ENCODE data around the gene ABCC4. TPM values are rescaled to one million over a fixed set of nuclear protein-coding genes. Genes with fewer than 3 reads are reported as not detected.

ABCC4 gene
- total and polyA plus RNA-seq, 9 of the 15 experiments (the other 6 are each of a cell fraction or from before 2014, with no cell fraction given): 9.4 to 46.1 (median 25.4) TPM

DNA sequence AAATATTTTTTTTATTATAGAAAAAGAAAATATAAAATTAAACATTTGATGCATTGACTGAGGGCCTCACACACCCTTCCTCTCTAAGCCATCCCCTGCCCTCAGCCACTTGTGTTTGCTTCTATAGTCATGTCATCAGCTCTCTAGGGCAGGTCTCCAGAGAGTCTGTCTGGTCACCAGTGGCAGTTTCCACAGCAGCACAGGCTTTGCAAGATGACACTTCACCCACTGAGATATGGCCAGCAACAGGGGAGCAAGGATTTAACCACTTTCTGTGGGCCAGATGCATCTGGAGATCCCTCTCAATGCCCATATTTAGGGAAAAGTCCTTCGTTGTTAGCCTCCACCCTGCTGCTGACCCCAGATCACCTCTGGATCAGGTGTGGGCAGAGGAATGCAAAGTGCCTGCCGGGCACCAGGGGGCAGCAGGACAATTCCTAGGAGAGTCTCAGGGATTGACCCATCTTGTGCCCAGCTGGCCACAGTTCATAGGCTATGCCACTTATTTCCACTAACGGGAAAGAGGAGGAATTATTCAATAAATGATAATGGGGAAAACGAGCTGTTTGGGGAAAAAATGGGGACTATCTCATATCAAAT is 4.8 kb downstream of the ABCC4 start (continued):
- no peak for TF ChIP-seq ETV5 (CRISPR knock-in tag; IDR thresholded peaks at IDR 0.05; ENCODE audit: low read depth)
- TF ChIP-seq, protein P1, sequence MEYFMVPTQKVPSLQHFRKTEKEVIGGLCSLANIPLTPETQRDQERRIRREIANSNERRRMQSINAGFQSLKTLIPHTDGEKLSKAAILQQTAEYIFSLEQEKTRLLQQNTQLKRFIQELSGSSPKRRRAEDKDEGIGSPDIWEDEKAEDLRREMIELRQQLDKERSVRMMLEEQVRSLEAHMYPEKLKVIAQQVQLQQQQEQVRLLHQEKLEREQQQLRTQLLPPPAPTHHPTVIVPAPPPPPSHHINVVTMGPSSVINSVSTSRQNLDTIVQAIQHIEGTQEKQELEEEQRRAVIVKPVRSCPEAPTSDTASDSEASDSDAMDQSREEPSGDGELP (CRISPR knock-in tag; IDR thresholded peaks at IDR 0.05; ENCODE audit: borderline replicate concordance): peak; percentile 34; the same call in 1 of the 2 replicates
- TF ChIP-seq SRF (CRISPR knock-in tag; IDR thresholded peaks at IDR 0.05): peak in 1 of 2 experiments; percentile 45; a peak in 1 of 4 replicates
- no peak for TF ChIP-seq THRAP3 (IDR thresholded peaks at IDR 0.05; ENCODE audit: borderline replicate concordance)
- TF ChIP-seq EWSR1 (IDR thresholded peaks at IDR 0.05; ENCODE audit: borderline replicate concordance, low read depth, partially characterized antibody): no peak
- TF ChIP-seq PHF20 (IDR thresholded peaks at IDR 0.05; ENCODE audit: partially characterized antibody): no peak
- TF ChIP-seq NR4A1 (CRISPR knock-in tag; IDR thresholded peaks at IDR 0.05): no peak
- 0 out of 2 replicates have a peak, but pooled peaks have one; percentile 25 for TF ChIP-seq NR4A1 (tag; IDR thresholded peaks at IDR 0.05)

DNA sequence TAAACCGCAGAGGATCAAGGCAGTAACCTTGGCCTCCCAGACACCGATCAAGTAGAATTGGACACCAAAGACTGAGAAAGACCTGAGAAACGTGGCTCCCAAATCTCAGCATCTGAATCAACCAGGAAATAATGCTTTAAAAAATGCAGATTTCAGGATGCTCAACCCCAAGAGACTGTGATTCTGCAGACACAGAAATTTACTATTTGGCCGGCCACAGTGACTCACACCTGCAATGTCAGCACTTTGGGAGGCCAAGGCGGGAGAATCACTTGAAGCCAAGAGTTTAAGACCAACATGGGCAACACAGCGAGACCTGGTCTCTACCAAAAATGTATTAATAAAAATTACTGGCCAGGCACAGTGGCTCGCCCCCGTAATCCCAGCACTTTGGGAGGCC is 6.2 kb downstream of the ABCC4 start:
- H3K4me3 ChIP-seq: no peak overlapping the region
- H3K4me1 ChIP-seq (replicated peaks in 1 of 2; ENCODE audit: control insufficient read depth in 2 of 2, insufficient read depth in 2 of 2, low read length in 2 of 2): peaks cover 11 to 18% of the 10 kb centered on the region in 2 experiments; a peak in 4 of 5 replicates
- FAIRE-seq: no peak
- H3K9me3 ChIP-seq (replicated peaks; ENCODE audit: control insufficient read depth, insufficient read depth, low read depth, low read length): no peaks in the 10 kb centered on the region
- H4K20me1 ChIP-seq (replicated peaks; ENCODE audit: control insufficient read depth, insufficient read depth, low read length): no peaks in the 10 kb centered on the region
- no peak for DNase-seq (ENCODE audit: extremely low read depth in 1 of 4, low spot score in 3 of 4)
- H3K36me3 ChIP-seq (ENCODE audit: control insufficient read depth, insufficient read depth, low read length): peaks cover 31% of the 10 kb centered on the region
- no peaks in the 10 kb centered on the region for H3K27me3 ChIP-seq (ENCODE audit: control insufficient read depth in 2 of 2, insufficient read depth in 2 of 2, low read length in 2 of 2)
- TF ChIP-seq ZNF24 (IDR thresholded peaks at IDR 0.05): no peak
- no peak for TF ChIP-seq EP400 (IDR thresholded peaks at IDR 0.05)
- TF ChIP-seq C11orf30 (IDR thresholded peaks at IDR 0.05; ENCODE audit: low read depth): peak; percentile 69
- no peak for TF ChIP-seq MCM2 (IDR thresholded peaks at IDR 0.05; ENCODE audit: low read depth)
- TF ChIP-seq KDM1A (IDR thresholded peaks at IDR 0.05): peak; percentile 69 to 73; a peak in 3 of 4 replicates
- peak; percentile 79 for TF ChIP-seq ZNF316 (IDR thresholded peaks at IDR 0.05)
- TF ChIP-seq MAFK (IDR thresholded peaks at IDR 0.05; ENCODE audit: low read length): peak; percentile 56; the same call in 1 of the 2 replicates
- TF ChIP-seq, protein P2, sequence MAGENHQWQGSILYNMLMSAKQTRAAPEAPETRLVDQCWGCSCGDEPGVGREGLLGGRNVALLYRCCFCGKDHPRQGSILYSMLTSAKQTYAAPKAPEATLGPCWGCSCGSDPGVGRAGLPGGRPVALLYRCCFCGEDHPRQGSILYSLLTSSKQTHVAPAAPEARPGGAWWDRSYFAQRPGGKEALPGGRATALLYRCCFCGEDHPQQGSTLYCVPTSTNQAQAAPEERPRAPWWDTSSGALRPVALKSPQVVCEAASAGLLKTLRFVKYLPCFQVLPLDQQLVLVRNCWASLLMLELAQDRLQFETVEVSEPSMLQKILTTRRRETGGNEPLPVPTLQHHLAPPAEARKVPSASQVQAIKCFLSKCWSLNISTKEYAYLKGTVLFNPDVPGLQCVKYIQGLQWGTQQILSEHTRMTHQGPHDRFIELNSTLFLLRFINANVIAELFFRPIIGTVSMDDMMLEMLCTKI (IDR thresholded peaks at IDR 0.05; ENCODE audit: partially characterized antibody): no peak
- TF ChIP-seq MAFF (IDR thresholded peaks at IDR 0.05; ENCODE audit: low read length): peak; percentile 36; the same call in 1 of the 2 replicates
- no peak overlapping the region for H3K27ac ChIP-seq (ENCODE audit: extremely low read depth, low read depth, low read length)
- ChIA-PET POLR2A (no interaction called here), CTCF (ENCODE audit: low intra/inter-chr PET ratio) (no interaction called here)
- no peaks in the 10 kb centered on the region for H3K9me1 ChIP-seq (ENCODE audit: control insufficient read depth, insufficient read depth, low read length)
- WGBS (ENCODE audit: insufficient coverage, low coverage, missing lambda C conversion rate): 83% methylated on average over 8 of the region's 8 CpGs
- in situ Hi-C loops (cut with MboI) (loop anchor here (10.0 kb wide), 1 partner anchor 100 kb away; no protein-coding TSS in a partner anchor), intact Hi-C loops (cut with micrococcal nuclease) (no loop called here)
- no peak for ATAC-seq
- no TSS peak for BruUV-seq (replicated peaks)
- H3K4me2 ChIP-seq (ENCODE audit: insufficient read depth, low read length): no peak overlapping the region
- no peak overlapping the region for H2AFZ ChIP-seq (ENCODE audit: low read depth, low read length)
- no peak overlapping the region for H3K9ac ChIP-seq (ENCODE audit: insufficient read depth in 1 of 2, low read depth in 2 of 2, low read length in 2 of 2)
- H3K79me2 ChIP-seq (ENCODE audit: control insufficient read depth, insufficient read depth, low read length): peaks cover 93% of the 10 kb centered on the region

Measured in K562 (cell line).